K562 (cell line): Measurements from ENCODE around the gene ZNF292. TPM values are rescaled to one million over a fixed set of nuclear protein-coding genes. Genes with fewer than 3 reads are reported as not detected.

Experiments used
- ATAC-seq: fragments of 200-7000 bp; cut with Tn5 transposase; 3 replicates; pipeline ENCODE4 v1.9.1; 2020; ENCODE audit warnings: moderate library complexity
- BruUV-seq: library from RNA; stranded (reverse); fragments of 400-500 nt; replicated peaks from 2 replicates; lab custom pipeline; 2021; lab: Mats Ljungman, UMichigan
- CTCF ChIA-PET: fragments of 300-600 bp; formaldehyde crosslinking; extraction: SDS; loops from one replicate; lab custom pipeline; 2021; ENCODE audit warnings: low intra/inter-chr PET ratio; lab: Yijun Ruan, JAX
- POLR2A ChIA-PET: fragments of 300-600, 350-650 bp; sonication (Branson Sonifier 250); formaldehyde crosslinking; extraction: SDS; loops from one replicate; lab custom pipeline; 2021; ENCODE audit warnings: antibody characterized with exemption, inconsistent platforms; lab: Yijun Ruan, JAX
- DNase-seq, 4 experiments: peaks; one replicate each; pipeline versions ENCODE4 v3.0.0 to v3.0.0-alpha.2; 2011 to 2018; ENCODE audit warnings: low spot score in 3 of 4, mixed read lengths in 3 of 4; ENCODE audit errors: extremely low read depth in 1 of 4
- FAIRE-seq: peaks from 2 replicates; lab custom pipeline; 2011; peaks lifted over from hg19 to GRCh38; lab: Jason Lieb, UNC
- H2AFZ ChIP-seq: 2 replicates; pipeline ENCODE4 v1.6.0; 2011; ENCODE audit warnings: low read depth, low read length, control low read depth, inconsistent platforms
- H3K27ac ChIP-seq: fragments of 200-600 bp; 3 replicates; pipeline ENCODE4 v1.8.0; 2011; ENCODE audit warnings: low read depth, mild to moderate bottlenecking, control low read depth, inconsistent platforms, low read length, moderate library complexity, mixed read lengths; ENCODE audit errors: extremely low read depth
- H3K27me3 ChIP-seq, 2 experiments: fragments of 300-600 bp in 1 of 2; 2 replicates in 1 of 2; 3 replicates in 1 of 2; pipeline versions ENCODE4 v1.6.0 to v1.8.0; 2011; ENCODE audit warnings: inconsistent platforms in 2 of 2, low read length in 2 of 2, mild to moderate bottlenecking in 1 of 2, mixed read lengths in 1 of 2, moderate library complexity in 1 of 2; ENCODE audit not compliant: control insufficient read depth in 2 of 2, insufficient read depth in 2 of 2
- H3K36me3 ChIP-seq: fragments of 300-600 bp; 3 replicates; pipeline ENCODE4 v1.8.0; 2011; ENCODE audit warnings: mild to moderate bottlenecking, low read length, inconsistent platforms; ENCODE audit not compliant: control insufficient read depth, insufficient read depth
- H3K4me1 ChIP-seq, 2 experiments: fragments of 200-600 bp in 1 of 2; replicated peaks in 1 of 2; 2 replicates in 1 of 2; 3 replicates in 1 of 2; pipeline versions ENCODE4 v1.5.1 to v1.8.0; 2011; ENCODE audit warnings: inconsistent platforms in 2 of 2, low read length in 2 of 2, mild to moderate bottlenecking in 1 of 2, mixed read lengths in 1 of 2, moderate library complexity in 1 of 2; ENCODE audit not compliant: control insufficient read depth in 2 of 2, insufficient read depth in 2 of 2
- H3K4me2 ChIP-seq: 2 replicates; pipeline ENCODE4 v1.6.1; 2011; ENCODE audit warnings: low read length, control low read depth, inconsistent platforms, mixed read lengths; ENCODE audit not compliant: insufficient read depth
- H3K4me3 ChIP-seq: fragments of 200-600 bp; sonication (generic), shearing (Covaris generic); 2 replicates; pipeline ENCODE4 v1.5.1; 2016; ENCODE audit warnings: control low read depth, inconsistent platforms
- H3K79me2 ChIP-seq: fragments of 200-600 bp; 3 replicates; pipeline ENCODE4 v1.8.0; 2011; ENCODE audit warnings: low read length, inconsistent platforms; ENCODE audit not compliant: control insufficient read depth, insufficient read depth
- H3K9ac ChIP-seq, 2 experiments: 2 replicates each; pipeline versions ENCODE4 v1.6.0 to v1.6.1; 2011; ENCODE audit warnings: low read depth in 2 of 2, low read length in 2 of 2, control low read depth in 1 of 2, inconsistent platforms in 1 of 2, mild to moderate bottlenecking in 1 of 2, mixed read lengths in 1 of 2; ENCODE audit not compliant: insufficient read depth in 1 of 2
- H3K9me1 ChIP-seq: one replicate; pipeline ENCODE4 v1.6.0; 2011; ENCODE audit warnings: inconsistent platforms, mild to moderate bottlenecking, low read length, moderate library complexity; ENCODE audit not compliant: control insufficient read depth, insufficient read depth
- H3K9me3 ChIP-seq: replicated peaks from 2 replicates; pipeline ENCODE4 v1.5.1; 2011; ENCODE audit warnings: low read depth, low read length, inconsistent platforms; ENCODE audit not compliant: control insufficient read depth, insufficient read depth
- H4K20me1 ChIP-seq: replicated peaks from 2 replicates; pipeline ENCODE4 v1.6.1; 2011; ENCODE audit warnings: low read length, inconsistent platforms, mixed read lengths; ENCODE audit not compliant: control insufficient read depth, insufficient read depth
- ERF ChIP-seq: fragments of 450-650 bp; formaldehyde crosslinking; IDR thresholded peaks from 2 replicates; pipeline ENCODE4 v1.4.0; 2020; ENCODE audit warnings: mild to moderate bottlenecking, mixed read lengths
- MYC ChIP-seq, 2 experiments: fragments of 250-450 bp in 1 of 2; sonication (Bioruptor Pico) in 1 of 2; IDR thresholded peaks; 2 replicates each; pipeline versions ENCODE4 v1.5.1 to v1.6.1; 2012 to 2021; ENCODE audit warnings: low read depth in 2 of 2, borderline replicate concordance in 1 of 2, improper control_type of control experiment in 1 of 2, low read length in 1 of 2, mild to moderate bottlenecking in 1 of 2, moderate library complexity in 1 of 2
- PML ChIP-seq: IDR thresholded peaks from 2 replicates; pipeline ENCODE4 v1.6.1; 2012; ENCODE audit warnings: low read length, inconsistent platforms
- PYGO2 ChIP-seq: fragments of 450-650 bp; IDR thresholded peaks from 2 replicates; pipeline ENCODE4 v1.6.1; 2016; ENCODE audit warnings: mild to moderate bottlenecking, missing genetic modification characterization, moderate library complexity, missing compliant biosample characterization
- SRSF9 ChIP-seq: fragments of 200-400 bp; formaldehyde crosslinking; IDR thresholded peaks from 2 replicates; pipeline ENCODE4 v1.6.1; 2017; ENCODE audit warnings: low read depth, low read length, borderline replicate concordance
- ZC3H8 ChIP-seq: fragments of 450-650 bp; IDR thresholded peaks from 2 replicates; pipeline ENCODE4 v1.6.1; 2017
- ZFP36 ChIP-seq: fragments of 150-350 bp; IDR thresholded peaks from 2 replicates; pipeline ENCODE4 v1.6.1; 2018; ENCODE audit warnings: low read length, low read depth; ENCODE audit not compliant: partially characterized antibody
- in situ Hi-C: fragments of 300-500 bp; cut with MboI; formaldehyde crosslinking; loops from 4 replicates; pipeline ENCODE4 v1.15.0; 2018; ENCODE audit warnings: inconsistent platforms, mixed read lengths
- intact Hi-C: fragments of 100-400 bp; cut with micrococcal nuclease; formaldehyde crosslinking; loops from 2 replicates; pipeline ENCODE4 v1.14.2; 2022
- polyA plus RNA-seq, 8 experiments: library from polyadenylated mRNA; depleted of rRNA in 4 of 8; stranded (reverse) in 5 of 8; unstranded in 3 of 8; fragments of >200 nt; fragmentation: Nextera tagmentation in 2 of 8; fragmentation: Illumina TruSeq in 1 of 8; extraction: Ambion mirVana in 2 of 8; extraction: Trizol in 1 of 8; gene quantifications; 2 replicates each; pipeline versions ENCODE4 v1.2.1 to v1.2.3, GENCODE V29; 2011 to 2014; ENCODE audit warnings: inconsistent platforms in 1 of 8, missing spikeins in 1 of 8
- total RNA-seq, 7 experiments: library from RNA; depleted of rRNA in 6 of 7; stranded (reverse); fragments of >200 nt in 6 of 7; fragmentation: Illumina TruSeq in 2 of 7; extraction: Trizol in 2 of 7; gene quantifications; 2 replicates each; pipeline versions ENCODE4 v1.2.1 to v1.2.3, GENCODE V29; 2011 to 2021; ENCODE audit warnings: low replicate concordance in 1 of 7
- TF ChIP-seq, protein P1 (sequence below): sonication (generic); formaldehyde crosslinking; IDR thresholded peaks from 2 replicates; pipeline ENCODE4 v1.8.0; 2022; ENCODE audit warnings: missing genetic modification reagents, mild to moderate bottlenecking, borderline replicate concordance
- TF ChIP-seq, protein P2 (sequence below): fragments of 200-800 bp; sonication (Bioruptor generic); IDR thresholded peaks from 2 replicates; pipeline ENCODE4 v1.6.1; 2016; ENCODE audit warnings: missing genetic modification characterization, missing compliant biosample characterization
- TF ChIP-seq, protein P3 (sequence below): fragments of 250-450 bp; sonication (Bioruptor Pico); IDR thresholded peaks from 2 replicates; pipeline ENCODE4 v1.4.0; 2020; ENCODE audit warnings: mild to moderate bottlenecking, moderate library complexity, borderline replicate concordance

ZNF292 gene
- total and polyA plus RNA-seq, 9 of the 15 experiments (the other 6 are each of a cell fraction or from before 2014, with no cell fraction given), result 4.4 to 17.1 (median 12.8) TPM

DNA sequence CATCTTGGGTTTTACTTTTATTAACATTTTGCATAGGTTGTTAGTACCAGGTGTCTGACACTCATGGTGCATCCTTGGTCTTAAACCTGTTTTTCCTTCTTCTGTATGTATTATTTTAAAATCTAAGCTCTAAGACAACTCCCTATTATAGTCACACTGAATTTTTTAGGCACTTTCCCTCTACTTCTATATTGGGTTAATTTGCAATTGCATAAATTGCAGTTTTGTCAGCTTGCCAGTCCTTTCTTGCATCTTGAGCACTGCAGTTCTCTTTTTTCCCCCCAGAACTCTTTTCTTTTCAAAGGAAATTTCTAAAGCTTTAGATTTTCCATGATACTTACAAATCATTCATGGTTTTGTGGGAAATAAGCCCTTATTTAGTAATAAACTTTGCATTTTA is 70.6 kb downstream of the ZNF292 start:
- ATAC-seq (no peak), FAIRE-seq (no peak), DNase-seq (no peak)
- no TSS peak for BruUV-seq
- Histone ChIP-seq H4K20me1 (no peaks in the 10 kb centered on the region), H3K27me3 (no peaks in the 10 kb centered on the region), H3K4me3 (no peak overlapping the region), H3K9me3 (no peaks in the 10 kb centered on the region), H3K9ac (no peak overlapping the region), H2AFZ (no peak overlapping the region), H3K79me2 (no peaks in the 10 kb centered on the region; the same call in 2 of the 3 replicates), H3K9me1 (no peaks in the 10 kb centered on the region), H3K4me1 (no peaks in the 10 kb centered on the region), H3K27ac (no peak overlapping the region), H3K4me2 (no peak overlapping the region), H3K36me3 (peaks cover 45% of the 10 kb centered on the region)
- in situ Hi-C loops, result no loop called here
- ChIA-PET POLR2A (no interaction called here), CTCF (no interaction called here)
- intact Hi-C loops, result no loop called here
- TF ChIP-seq ZFP36 (no peak), MYC (IDR thresholded peaks at IDR 0.05; ENCODE audit: low read depth, low read length) (no peak), MYC (CRISPR knock-in tag; IDR thresholded peaks at IDR 0.05; ENCODE audit: borderline replicate concordance, low read depth) (no peak), ERF (CRISPR knock-in tag) (no peak), ZC3H8 (no peak), PML (no peak), SRSF9 (no peak), PYGO2 (no peak)
- TF ChIP-seq, protein P1, sequence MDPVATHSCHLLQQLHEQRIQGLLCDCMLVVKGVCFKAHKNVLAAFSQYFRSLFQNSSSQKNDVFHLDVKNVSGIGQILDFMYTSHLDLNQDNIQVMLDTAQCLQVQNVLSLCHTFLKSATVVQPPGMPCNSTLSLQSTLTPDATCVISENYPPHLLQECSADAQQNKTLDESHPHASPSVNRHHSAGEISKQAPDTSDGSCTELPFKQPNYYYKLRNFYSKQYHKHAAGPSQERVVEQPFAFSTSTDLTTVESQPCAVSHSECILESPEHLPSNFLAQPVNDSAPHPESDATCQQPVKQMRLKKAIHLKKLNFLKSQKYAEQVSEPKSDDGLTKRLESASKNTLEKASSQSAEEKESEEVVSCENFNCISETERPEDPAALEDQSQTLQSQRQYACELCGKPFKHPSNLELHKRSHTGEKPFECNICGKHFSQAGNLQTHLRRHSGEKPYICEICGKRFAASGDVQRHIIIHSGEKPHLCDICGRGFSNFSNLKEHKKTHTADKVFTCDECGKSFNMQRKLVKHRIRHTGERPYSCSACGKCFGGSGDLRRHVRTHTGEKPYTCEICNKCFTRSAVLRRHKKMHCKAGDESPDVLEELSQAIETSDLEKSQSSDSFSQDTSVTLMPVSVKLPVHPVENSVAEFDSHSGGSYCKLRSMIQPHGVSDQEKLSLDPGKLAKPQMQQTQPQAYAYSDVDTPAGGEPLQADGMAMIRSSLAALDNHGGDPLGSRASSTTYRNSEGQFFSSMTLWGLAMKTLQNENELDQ (CRISPR knock-in tag), result no peak
- TF ChIP-seq, protein P2, sequence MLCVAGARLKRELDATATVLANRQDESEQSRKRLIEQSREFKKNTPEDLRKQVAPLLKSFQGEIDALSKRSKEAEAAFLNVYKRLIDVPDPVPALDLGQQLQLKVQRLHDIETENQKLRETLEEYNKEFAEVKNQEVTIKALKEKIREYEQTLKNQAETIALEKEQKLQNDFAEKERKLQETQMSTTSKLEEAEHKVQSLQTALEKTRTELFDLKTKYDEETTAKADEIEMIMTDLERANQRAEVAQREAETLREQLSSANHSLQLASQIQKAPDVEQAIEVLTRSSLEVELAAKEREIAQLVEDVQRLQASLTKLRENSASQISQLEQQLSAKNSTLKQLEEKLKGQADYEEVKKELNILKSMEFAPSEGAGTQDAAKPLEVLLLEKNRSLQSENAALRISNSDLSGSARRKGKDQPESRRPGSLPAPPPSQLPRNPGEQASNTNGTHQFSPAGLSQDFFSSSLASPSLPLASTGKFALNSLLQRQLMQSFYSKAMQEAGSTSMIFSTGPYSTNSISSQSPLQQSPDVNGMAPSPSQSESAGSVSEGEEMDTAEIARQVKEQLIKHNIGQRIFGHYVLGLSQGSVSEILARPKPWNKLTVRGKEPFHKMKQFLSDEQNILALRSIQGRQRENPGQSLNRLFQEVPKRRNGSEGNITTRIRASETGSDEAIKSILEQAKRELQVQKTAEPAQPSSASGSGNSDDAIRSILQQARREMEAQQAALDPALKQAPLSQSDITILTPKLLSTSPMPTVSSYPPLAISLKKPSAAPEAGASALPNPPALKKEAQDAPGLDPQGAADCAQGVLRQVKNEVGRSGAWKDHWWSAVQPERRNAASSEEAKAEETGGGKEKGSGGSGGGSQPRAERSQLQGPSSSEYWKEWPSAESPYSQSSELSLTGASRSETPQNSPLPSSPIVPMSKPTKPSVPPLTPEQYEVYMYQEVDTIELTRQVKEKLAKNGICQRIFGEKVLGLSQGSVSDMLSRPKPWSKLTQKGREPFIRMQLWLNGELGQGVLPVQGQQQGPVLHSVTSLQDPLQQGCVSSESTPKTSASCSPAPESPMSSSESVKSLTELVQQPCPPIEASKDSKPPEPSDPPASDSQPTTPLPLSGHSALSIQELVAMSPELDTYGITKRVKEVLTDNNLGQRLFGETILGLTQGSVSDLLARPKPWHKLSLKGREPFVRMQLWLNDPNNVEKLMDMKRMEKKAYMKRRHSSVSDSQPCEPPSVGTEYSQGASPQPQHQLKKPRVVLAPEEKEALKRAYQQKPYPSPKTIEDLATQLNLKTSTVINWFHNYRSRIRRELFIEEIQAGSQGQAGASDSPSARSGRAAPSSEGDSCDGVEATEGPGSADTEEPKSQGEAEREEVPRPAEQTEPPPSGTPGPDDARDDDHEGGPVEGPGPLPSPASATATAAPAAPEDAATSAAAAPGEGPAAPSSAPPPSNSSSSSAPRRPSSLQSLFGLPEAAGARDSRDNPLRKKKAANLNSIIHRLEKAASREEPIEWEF, result no peak
- TF ChIP-seq, protein P3, sequence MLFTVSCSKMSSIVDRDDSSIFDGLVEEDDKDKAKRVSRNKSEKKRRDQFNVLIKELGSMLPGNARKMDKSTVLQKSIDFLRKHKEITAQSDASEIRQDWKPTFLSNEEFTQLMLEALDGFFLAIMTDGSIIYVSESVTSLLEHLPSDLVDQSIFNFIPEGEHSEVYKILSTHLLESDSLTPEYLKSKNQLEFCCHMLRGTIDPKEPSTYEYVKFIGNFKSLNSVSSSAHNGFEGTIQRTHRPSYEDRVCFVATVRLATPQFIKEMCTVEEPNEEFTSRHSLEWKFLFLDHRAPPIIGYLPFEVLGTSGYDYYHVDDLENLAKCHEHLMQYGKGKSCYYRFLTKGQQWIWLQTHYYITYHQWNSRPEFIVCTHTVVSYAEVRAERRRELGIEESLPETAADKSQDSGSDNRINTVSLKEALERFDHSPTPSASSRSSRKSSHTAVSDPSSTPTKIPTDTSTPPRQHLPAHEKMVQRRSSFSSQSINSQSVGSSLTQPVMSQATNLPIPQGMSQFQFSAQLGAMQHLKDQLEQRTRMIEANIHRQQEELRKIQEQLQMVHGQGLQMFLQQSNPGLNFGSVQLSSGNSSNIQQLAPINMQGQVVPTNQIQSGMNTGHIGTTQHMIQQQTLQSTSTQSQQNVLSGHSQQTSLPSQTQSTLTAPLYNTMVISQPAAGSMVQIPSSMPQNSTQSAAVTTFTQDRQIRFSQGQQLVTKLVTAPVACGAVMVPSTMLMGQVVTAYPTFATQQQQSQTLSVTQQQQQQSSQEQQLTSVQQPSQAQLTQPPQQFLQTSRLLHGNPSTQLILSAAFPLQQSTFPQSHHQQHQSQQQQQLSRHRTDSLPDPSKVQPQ (CRISPR knock-in tag), result no peak
